Keratinocyte (primary cell): ENCODE results near the gene PHPT1. TPM values are rescaled to one million over a fixed set of nuclear protein-coding genes. Genes with fewer than 3 reads are reported as not detected.

Experiments
- DNase-seq: peaks from one replicate; pipeline ENCODE4 v3.0.0-alpha.2; 2011; ENCODE audit warnings: low read depth, missing footprints, low spot score
- FAIRE-seq: peaks from 2 replicates; lab custom pipeline; 2011; peaks lifted over from hg19 to GRCh38; lab: Jason Lieb, UNC
- H2AFZ ChIP-seq: 2 replicates; pipeline ENCODE4 v1.6.0; 2012; ENCODE audit warnings: low read length, control low read depth, inconsistent platforms; ENCODE audit not compliant: control insufficient read depth
- H3K27ac ChIP-seq: 2 replicates; pipeline ENCODE4 v1.5.1; 2011; ENCODE audit warnings: low read length; ENCODE audit not compliant: control insufficient read depth, insufficient read depth
- H3K27me3 ChIP-seq: 3 replicates; pipeline ENCODE4 v1.6.0; 2011; ENCODE audit warnings: low read length; ENCODE audit not compliant: control insufficient read depth, insufficient read depth; ENCODE audit errors: extremely low read depth
- H3K36me3 ChIP-seq, 2 experiments: 2 replicates in 1 of 2; 3 replicates in 1 of 2; pipeline ENCODE4 v1.5.1; 2011; ENCODE audit warnings: low read length in 2 of 2, mild to moderate bottlenecking in 1 of 2; ENCODE audit not compliant: control insufficient read depth in 2 of 2, insufficient read depth in 2 of 2; ENCODE audit errors: extremely low read depth in 1 of 2
- H3K4me1 ChIP-seq: 3 replicates; pipeline ENCODE4 v1.5.1; 2011; ENCODE audit warnings: low read length; ENCODE audit not compliant: control insufficient read depth, insufficient read depth; ENCODE audit errors: extremely low read depth
- H3K4me2 ChIP-seq: 3 replicates; pipeline ENCODE4 v1.6.0; 2011; ENCODE audit warnings: low read depth, low read length; ENCODE audit not compliant: control insufficient read depth, insufficient read depth; ENCODE audit errors: extremely low read depth
- H3K4me3 ChIP-seq, 3 experiments: fragments of 200-600 bp in 1 of 3; sonication (generic) in 1 of 3; 2 replicates in 2 of 3; 3 replicates in 1 of 3; pipeline ENCODE4 v1.5.1; 2011 to 2016; ENCODE audit warnings: low read length in 3 of 3, mild to moderate bottlenecking in 3 of 3, control low read depth in 2 of 3, inconsistent platforms in 1 of 3, low read depth in 1 of 3, mixed read lengths in 1 of 3, mixed run types in 1 of 3, moderate library complexity in 1 of 3; ENCODE audit not compliant: control insufficient read depth in 2 of 3, insufficient read depth in 2 of 3; ENCODE audit errors: extremely low read depth in 1 of 3
- H3K79me2 ChIP-seq: 2 replicates; pipeline ENCODE4 v1.6.0; 2012; ENCODE audit warnings: low read length; ENCODE audit not compliant: control insufficient read depth, insufficient read depth
- H3K9ac ChIP-seq: 3 replicates; pipeline ENCODE4 v1.6.0; 2011; ENCODE audit warnings: low read length; ENCODE audit not compliant: control insufficient read depth, insufficient read depth; ENCODE audit errors: extremely low read depth
- H3K9me1 ChIP-seq: 3 replicates; pipeline ENCODE4 v1.6.0; 2011; ENCODE audit warnings: low read length; ENCODE audit not compliant: control insufficient read depth, insufficient read depth; ENCODE audit errors: extremely low read depth
- H3K9me3 ChIP-seq: 2 replicates; pipeline ENCODE4 v1.5.1; 2012; ENCODE audit warnings: low read depth, low read length; ENCODE audit not compliant: control insufficient read depth
- H4K20me1 ChIP-seq: 3 replicates; pipeline ENCODE4 v1.6.0; 2011; ENCODE audit warnings: low read length; ENCODE audit not compliant: control insufficient read depth, insufficient read depth; ENCODE audit errors: extremely low read depth
- EZH2 ChIP-seq: IDR thresholded peaks from one replicate; pipeline ENCODE4 v1.6.1; 2012; ENCODE audit warnings: inconsistent platforms, mild to moderate bottlenecking, low read length, moderate library complexity
- dilution Hi-C: fragments of 300-500 bp; cut with MboI; formaldehyde crosslinking; loops from one replicate; pipeline ENCODE4 v1.7.0; 2020; ENCODE audit warnings: low sequenced_read_pairs; ENCODE audit not compliant: extremely low pct_ligation_motif_present
- polyA plus RNA-seq, 5 experiments: library from polyadenylated mRNA; depleted of rRNA in 3 of 5; stranded (reverse) in 3 of 5; stranded (forward) in 1 of 5; unstranded in 1 of 5; fragments of >200 nt; gene quantifications; 1 replicate in 1 of 5; 2 replicates in 3 of 5; 3 replicates in 1 of 5; pipeline versions ENCODE4 v1.2.1 to v1.2.3, GENCODE V29; 2011 to 2012; ENCODE audit warnings: missing spikeins in 2 of 5, low read depth in 1 of 5, low replicate concordance in 1 of 5
- TF ChIP-seq, protein P1 (sequence below), 3 experiments: IDR thresholded peaks in 1 of 3; conservative IDR thresholded peaks in 1 of 3; optimal IDR thresholded peaks in 1 of 3; 2 replicates in 2 of 3; 3 replicates in 1 of 3; pipeline versions ENCODE3 to v1.5.1; 2011; ENCODE audit warnings: low read length in 3 of 3, mild to moderate bottlenecking in 3 of 3, moderate library complexity in 2 of 3, control low read depth in 1 of 3, inconsistent platforms in 1 of 3; ENCODE audit not compliant: insufficient read depth in 2 of 3; ENCODE audit errors: extremely low read depth in 1 of 3

PHPT1 gene
- polyA plus RNA-seq, 1 donor (not counting 4 experiments of a cell fraction or from before 2014, with no cell fraction given): 68.8 TPM

DNA sequence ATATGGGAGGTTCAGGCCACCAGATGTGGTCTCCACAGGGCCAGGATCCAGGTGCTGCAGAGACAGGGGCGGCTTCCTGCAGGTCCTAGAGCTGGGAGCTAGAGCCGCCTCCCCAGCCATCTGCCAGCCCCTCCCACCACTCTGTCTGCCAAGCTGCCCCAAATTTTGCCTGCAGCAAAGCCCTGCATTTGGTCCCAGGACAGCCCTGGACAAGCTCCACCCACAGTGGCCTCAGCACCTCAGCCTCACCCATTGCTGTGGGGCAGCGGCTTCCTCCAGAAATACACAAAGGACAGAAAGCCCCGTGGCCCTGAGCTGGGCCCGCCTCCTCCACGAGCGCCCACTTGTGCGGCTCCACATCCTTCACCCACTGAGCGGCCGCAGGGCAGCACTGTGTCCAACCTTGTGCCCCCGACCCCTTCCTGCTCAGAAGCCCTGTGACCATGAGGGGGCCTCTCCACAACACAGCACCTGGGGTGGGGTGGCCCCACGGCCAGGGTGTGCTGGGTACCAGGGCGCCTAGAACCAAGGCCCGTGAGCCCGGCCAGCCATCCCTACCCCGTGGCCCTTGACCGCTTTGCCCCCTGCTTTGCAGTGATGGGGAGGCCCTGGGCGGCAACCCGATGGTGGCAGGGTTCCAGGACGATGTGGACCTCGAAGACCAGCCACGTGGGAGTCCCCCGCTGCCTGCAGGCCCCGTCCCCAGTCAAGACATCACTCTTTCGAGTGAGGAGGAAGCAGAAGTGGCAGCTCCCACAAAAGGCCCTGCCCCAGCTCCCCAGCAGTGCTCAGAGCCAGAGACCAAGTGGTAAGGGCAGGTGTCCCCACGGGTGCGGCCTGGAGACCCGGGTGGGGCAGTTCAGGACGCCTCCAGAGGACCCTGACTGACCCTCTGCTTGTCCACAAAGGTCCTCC, 10.6 kb upstream of the PHPT1 start:
- Histone ChIP-seq H3K9ac (no peak overlapping the region), H3K4me3 (no peak overlapping the region), H3K9me1 (no peaks in the 10 kb centered on the region), H4K20me1 (no peaks in the 10 kb centered on the region), H3K27me3 (no peaks in the 10 kb centered on the region), H3K36me3 (peaks cover 0 to 12% of the 10 kb centered on the region in 2 experiments), H3K9me3 (no peaks in the 10 kb centered on the region), H2AFZ (no peak overlapping the region), H3K4me1 (peaks cover 9% of the 10 kb centered on the region), H3K27ac (no peak overlapping the region), H3K79me2 (no peaks in the 10 kb centered on the region), H3K4me2 (no peak overlapping the region)
- FAIRE-seq (no peak), DNase-seq (no peak)
- dilution Hi-C loops: no loop called here
- no peak for TF ChIP-seq EZH2
- TF ChIP-seq, protein P1, sequence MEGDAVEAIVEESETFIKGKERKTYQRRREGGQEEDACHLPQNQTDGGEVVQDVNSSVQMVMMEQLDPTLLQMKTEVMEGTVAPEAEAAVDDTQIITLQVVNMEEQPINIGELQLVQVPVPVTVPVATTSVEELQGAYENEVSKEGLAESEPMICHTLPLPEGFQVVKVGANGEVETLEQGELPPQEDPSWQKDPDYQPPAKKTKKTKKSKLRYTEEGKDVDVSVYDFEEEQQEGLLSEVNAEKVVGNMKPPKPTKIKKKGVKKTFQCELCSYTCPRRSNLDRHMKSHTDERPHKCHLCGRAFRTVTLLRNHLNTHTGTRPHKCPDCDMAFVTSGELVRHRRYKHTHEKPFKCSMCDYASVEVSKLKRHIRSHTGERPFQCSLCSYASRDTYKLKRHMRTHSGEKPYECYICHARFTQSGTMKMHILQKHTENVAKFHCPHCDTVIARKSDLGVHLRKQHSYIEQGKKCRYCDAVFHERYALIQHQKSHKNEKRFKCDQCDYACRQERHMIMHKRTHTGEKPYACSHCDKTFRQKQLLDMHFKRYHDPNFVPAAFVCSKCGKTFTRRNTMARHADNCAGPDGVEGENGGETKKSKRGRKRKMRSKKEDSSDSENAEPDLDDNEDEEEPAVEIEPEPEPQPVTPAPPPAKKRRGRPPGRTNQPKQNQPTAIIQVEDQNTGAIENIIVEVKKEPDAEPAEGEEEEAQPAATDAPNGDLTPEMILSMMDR (optimal IDR thresholded peaks at IDR 0.05 in 1 of 3, IDR thresholded peaks at IDR 0.05 in 1 of 3, conservative IDR thresholded peaks at IDR 0.05 in 1 of 3; ENCODE audit: extremely low read depth in 1 of 3, insufficient read depth in 2 of 3, low read length in 3 of 3): no peak

DNA sequence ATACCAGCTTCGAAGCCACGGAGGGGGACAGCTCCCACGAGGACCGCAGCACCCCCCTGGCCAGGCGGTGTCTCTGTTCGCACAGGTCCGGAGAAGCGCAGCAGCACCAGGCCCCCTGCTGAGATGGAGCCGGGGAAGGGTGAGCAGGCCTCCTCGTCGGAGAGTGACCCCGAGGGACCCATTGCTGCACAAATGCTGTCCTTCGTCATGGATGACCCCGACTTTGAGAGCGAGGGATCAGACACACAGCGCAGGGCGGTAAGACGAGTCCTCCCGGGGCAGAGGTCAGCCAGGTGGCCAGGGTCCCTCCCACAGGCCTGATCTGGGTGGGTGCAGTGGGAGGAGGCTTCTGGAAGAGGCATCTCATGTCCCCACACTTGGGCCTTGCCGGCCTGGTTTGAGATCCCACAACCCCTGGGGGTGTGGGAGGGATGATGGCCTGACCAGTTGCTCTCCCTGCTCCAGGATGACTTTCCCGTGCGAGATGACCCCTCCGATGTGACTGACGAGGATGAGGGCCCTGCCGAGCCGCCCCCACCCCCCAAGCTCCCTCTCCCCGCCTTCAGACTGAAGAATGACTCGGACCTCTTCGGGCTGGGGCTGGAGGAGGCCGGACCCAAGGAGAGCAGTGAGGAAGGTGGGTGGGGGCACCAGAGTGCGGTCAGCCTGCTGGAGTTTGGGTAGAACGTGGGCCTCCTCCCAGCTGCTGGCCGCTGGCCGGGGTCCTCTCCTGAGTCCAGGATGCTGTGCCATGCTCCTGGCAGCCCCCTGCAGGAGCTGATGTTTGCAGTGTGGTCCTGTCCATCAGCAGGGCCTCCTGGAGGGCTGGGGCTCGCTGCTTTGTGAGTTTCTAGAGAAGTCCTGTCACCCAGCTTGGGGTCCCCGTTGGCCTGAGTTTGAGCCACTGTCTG, 9.7 kb upstream of the PHPT1 start:
- Histone ChIP-seq H3K4me2 (no peak overlapping the region), H3K27me3 (peaks cover 7% of the 10 kb centered on the region), H4K20me1 (no peaks in the 10 kb centered on the region), H3K27ac (no peak overlapping the region), H3K79me2 (no peaks in the 10 kb centered on the region), H2AFZ (no peak overlapping the region), H3K4me3 (no peak overlapping the region), H3K36me3 (peaks cover 0 to 12% of the 10 kb centered on the region in 2 experiments), H3K9me3 (no peaks in the 10 kb centered on the region), H3K9me1 (no peaks in the 10 kb centered on the region), H3K4me1 (peaks cover 9% of the 10 kb centered on the region), H3K9ac (no peak overlapping the region)
- TF ChIP-seq, protein P1 (optimal IDR thresholded peaks at IDR 0.05 in 1 of 3, IDR thresholded peaks at IDR 0.05 in 1 of 3, conservative IDR thresholded peaks at IDR 0.05 in 1 of 3; ENCODE audit: extremely low read depth in 1 of 3, insufficient read depth in 2 of 3, low read length in 3 of 3): no peak
- no peak for TF ChIP-seq EZH2
- dilution Hi-C loops: no loop called here
- FAIRE-seq: no peak
- DNase-seq: no peak
